Measurements from ENCODE around the gene URGCP. TPM values are rescaled to one million over a fixed set of nuclear protein-coding genes. Genes with fewer than 3 reads are reported as not detected.

Gene URGCP
- total RNA-seq, 1 experiment from 2014 or later = 30.7 TPM

Other genes with a start within 250 kb of the URGCP start
- gene COA1, start 177.1 kb downstream of the URGCP start, total RNA-seq (2021) = 132 and 138 TPM in 2 replicates
- gene BLVRA, start 147.9 kb downstream of the URGCP start, total RNA-seq (2021) = 37.6 and 40.7 TPM in 2 replicates
- 116 and 118 TPM in 2 replicates for gene MRPS24, start 37.1 kb downstream of the URGCP start, total RNA-seq (2021)
- gene UBE2D4, start 19.8 kb upstream of the URGCP start, total RNA-seq (2021) = 6.4 and 7.3 TPM in 2 replicates
- not detected in 2 replicates for gene SPDYE1, start 91.3 kb upstream of the URGCP start, total RNA-seq (2021)
- gene DBNL, start 138.1 kb upstream of the URGCP start, total RNA-seq (2021) = 51.3 and 52.8 TPM in 2 replicates
- 5.6 and 8.7 TPM in 2 replicates for gene PGAM2, start 159.0 kb upstream of the URGCP start, total RNA-seq (2021)
- gene POLM, start 175.9 kb upstream of the URGCP start, total RNA-seq (2021) = 18.7 and 24.5 TPM in 2 replicates
- 49.1 and 49.3 TPM in 2 replicates for gene AEBP1, start 197.7 kb upstream of the URGCP start, total RNA-seq (2021)
- 126 and 131 TPM in 2 replicates for gene POLD2, start 217.0 kb upstream of the URGCP start, total RNA-seq (2021)
- gene MYL7, start 234.7 kb upstream of the URGCP start, total RNA-seq (2021) = 4.9 and 5.7 TPM in 2 replicates

Measured in H9 (cell line).